ENCODE results near the gene MAST4.

DNA sequence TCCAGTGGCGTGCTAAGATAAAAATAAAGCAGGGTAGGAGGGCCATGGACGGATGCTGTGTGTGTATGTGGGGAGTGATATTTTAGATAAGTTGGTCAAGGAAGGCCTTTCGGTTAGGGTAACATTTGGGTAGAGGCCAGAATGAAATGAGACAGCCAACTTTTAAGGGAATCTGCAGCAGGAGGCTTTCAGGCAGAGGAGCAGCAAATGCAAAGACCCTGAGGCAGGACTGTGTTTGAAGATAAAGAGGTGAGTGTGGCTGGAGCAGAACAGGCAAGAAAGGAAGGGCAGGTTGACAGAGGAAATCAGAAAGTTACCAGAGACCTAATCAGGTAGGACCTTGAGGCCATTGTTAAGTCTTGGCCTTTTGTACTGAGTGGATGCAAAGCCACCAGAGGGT lies 106.2 kb downstream of the MAST4 start:
- TF ChIP-seq CTCF (CRISPR knock-in tag; IDR thresholded peaks at IDR 0.05) (no peak), ZNF136 (CRISPR knock-in tag; IDR thresholded peaks at IDR 0.05; ENCODE audit: low read depth) (no peak), ZSCAN12 (CRISPR knock-in tag; IDR thresholded peaks at IDR 0.05) (no peak), RARG (CRISPR knock-in tag; IDR thresholded peaks at IDR 0.05; ENCODE audit: low read depth) (no peak), SNAPC4 (CRISPR knock-in tag; IDR thresholded peaks at IDR 0.05) (no peak), ZNF709 (CRISPR knock-in tag; IDR thresholded peaks at IDR 0.05) (no peak), ESRRA (CRISPR knock-in tag; IDR thresholded peaks at IDR 0.05; ENCODE audit: low read depth) (no peak), ZNF20 (CRISPR knock-in tag; IDR thresholded peaks at IDR 0.05) (no peak)
- TF ChIP-seq, protein P1, sequence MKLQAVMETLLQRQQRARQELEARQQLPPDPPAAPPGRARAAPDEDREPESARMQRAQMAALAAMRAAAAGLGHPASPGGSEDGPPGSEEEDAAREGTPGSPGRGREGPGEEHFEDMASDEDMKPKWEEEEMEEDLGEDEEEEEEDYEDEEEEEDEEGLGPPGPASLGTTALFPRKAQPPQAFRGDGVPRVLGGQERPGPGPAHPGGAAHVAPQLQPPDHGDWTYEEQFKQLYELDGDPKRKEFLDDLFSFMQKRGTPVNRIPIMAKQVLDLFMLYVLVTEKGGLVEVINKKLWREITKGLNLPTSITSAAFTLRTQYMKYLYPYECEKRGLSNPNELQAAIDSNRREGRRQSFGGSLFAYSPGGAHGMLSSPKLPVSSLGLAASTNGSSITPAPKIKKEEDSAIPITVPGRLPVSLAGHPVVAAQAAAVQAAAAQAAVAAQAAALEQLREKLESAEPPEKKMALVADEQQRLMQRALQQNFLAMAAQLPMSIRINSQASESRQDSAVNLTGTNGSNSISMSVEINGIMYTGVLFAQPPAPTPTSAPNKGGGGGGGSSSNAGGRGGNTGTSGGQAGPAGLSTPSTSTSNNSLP (IDR thresholded peaks at IDR 0.05; ENCODE audit: low read depth, low read length), result no peak

Measured in HepG2 (cell line).